ENCODE data around the gene TPM2. TPM values are rescaled to one million over a fixed set of nuclear protein-coding genes. Genes with fewer than 3 reads are reported as not detected.

The TPM2 gene
- total RNA-seq, 1 donor from 2014 or later: 515 TPM

DNA sequence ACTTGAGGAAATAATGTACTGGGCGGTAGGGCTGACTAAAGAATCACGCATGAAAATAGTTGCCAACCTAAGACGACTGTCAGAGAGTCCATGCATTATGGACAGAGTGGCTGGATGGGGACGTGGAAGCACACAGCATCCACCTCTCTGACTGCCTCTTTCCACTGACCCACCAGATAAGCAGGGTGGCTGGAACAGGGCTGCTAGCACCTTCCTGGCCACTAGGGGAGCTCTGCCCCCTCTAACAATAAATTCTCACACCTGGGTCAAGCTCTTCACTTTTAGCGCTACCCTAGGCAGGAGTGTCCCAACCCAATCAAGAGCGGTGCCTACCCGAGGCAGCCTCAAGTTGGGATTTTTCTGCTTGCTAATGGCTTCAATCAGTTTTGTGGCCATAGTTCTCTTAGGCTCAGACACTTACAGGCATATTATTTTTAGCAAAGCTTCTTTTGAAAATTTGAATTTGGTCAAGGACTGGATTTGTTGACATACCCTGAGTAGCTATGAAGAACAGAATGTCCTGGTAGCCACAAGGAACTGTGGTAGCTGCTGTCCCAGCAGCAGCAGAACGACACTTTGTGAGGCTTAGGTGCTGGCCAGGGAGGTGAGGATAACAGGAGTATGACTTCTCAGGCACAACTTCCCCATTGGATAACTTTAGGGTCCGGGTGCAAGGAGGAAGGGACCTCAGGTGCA lies 6.9 kb upstream of the TPM2 start:
- no peaks in the 10 kb centered on the region for H3K9me3 Mint-ChIP-seq (ENCODE audit: unreplicated experiment)
- TF ChIP-seq, protein P1, sequence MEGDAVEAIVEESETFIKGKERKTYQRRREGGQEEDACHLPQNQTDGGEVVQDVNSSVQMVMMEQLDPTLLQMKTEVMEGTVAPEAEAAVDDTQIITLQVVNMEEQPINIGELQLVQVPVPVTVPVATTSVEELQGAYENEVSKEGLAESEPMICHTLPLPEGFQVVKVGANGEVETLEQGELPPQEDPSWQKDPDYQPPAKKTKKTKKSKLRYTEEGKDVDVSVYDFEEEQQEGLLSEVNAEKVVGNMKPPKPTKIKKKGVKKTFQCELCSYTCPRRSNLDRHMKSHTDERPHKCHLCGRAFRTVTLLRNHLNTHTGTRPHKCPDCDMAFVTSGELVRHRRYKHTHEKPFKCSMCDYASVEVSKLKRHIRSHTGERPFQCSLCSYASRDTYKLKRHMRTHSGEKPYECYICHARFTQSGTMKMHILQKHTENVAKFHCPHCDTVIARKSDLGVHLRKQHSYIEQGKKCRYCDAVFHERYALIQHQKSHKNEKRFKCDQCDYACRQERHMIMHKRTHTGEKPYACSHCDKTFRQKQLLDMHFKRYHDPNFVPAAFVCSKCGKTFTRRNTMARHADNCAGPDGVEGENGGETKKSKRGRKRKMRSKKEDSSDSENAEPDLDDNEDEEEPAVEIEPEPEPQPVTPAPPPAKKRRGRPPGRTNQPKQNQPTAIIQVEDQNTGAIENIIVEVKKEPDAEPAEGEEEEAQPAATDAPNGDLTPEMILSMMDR (IDR thresholded peaks at IDR 0.05): peak; percentile 84
- peaks cover 15% of the 10 kb centered on the region for H3K36me3 Mint-ChIP-seq (ENCODE audit: unreplicated experiment)
- H3K27me3 Mint-ChIP-seq (ENCODE audit: unreplicated experiment): no peaks in the 10 kb centered on the region
- H3K4me3 Mint-ChIP-seq (ENCODE audit: unreplicated experiment): no peak overlapping the region
- peaks cover 5% of the 10 kb centered on the region for H3K4me1 Mint-ChIP-seq (ENCODE audit: unreplicated experiment)
- peak overlapping the region; percentile 49 for H3K27ac Mint-ChIP-seq (ENCODE audit: unreplicated experiment)
- no peak for DNase-seq (ENCODE audit: extremely low spot score, unreplicated experiment)

DNA sequence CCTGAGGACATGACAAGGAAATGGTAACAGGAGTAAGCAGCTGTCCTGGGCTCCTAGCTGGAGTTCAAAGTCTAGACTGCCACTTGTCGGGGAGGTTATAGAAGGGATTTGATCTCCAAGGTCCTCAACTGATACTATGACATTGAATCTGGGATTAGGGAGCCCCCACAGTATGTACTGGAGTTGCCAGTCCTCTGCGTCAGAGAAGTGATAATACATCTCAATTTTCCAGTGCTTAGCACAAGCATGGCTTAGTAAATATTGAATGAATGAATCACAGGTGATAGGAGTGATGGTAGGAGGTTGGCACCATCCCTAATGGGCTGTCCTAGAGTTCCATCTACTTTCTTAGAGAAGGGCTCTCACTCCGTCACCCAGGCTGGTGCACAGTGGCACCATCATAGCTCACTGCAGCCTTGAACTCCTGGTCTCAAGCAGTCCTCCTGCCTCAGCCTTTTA lies 6.2 kb upstream of the TPM2 start:
- Mint-ChIP-seq H3K4me1 (ENCODE audit: unreplicated experiment) (peaks cover 11% of the 10 kb centered on the region), H3K27me3 (ENCODE audit: unreplicated experiment) (no peaks in the 10 kb centered on the region), H3K36me3 (ENCODE audit: unreplicated experiment) (peaks cover 15% of the 10 kb centered on the region), H3K27ac (ENCODE audit: unreplicated experiment) (peak overlapping the region; percentile 49), H3K4me3 (ENCODE audit: unreplicated experiment) (no peak overlapping the region), H3K9me3 (ENCODE audit: unreplicated experiment) (no peaks in the 10 kb centered on the region)
- DNase-seq (ENCODE audit: extremely low spot score, unreplicated experiment): no peak
- TF ChIP-seq, protein P1 (IDR thresholded peaks at IDR 0.05): no peak

DNA sequence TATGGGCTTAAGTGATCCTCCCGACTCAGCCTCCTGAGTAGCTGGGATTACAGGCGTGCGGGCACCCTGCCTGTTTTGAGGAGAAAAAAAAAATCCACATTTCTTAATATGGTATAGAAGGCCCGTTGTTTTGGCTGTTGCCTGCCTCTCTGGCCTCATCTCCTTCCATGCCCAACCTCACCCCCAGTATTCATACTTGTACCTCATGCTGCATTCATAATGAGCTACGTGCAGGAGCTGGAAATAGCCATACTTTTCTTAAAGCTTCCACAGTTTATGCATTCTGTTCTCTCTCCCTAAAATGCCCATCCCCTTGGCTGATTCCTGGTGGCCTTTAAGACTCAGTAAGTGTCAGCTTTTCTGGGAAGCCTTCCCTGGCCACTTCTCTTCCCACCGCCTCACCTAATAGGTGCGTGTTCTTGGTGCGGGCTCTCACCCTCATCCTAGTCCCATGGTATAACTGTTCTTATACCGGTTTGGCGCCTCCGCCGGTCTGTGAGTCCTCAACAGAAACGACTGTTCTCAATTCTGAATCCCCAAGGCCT lies 2.1 kb upstream of the TPM2 start:
- Mint-ChIP-seq H3K27me3 (ENCODE audit: unreplicated experiment) (no peaks in the 10 kb centered on the region), H3K36me3 (ENCODE audit: unreplicated experiment) (peaks cover 4% of the 10 kb centered on the region), H3K4me3 (ENCODE audit: unreplicated experiment) (peak overlapping the region; percentile 82), H3K9me3 (ENCODE audit: unreplicated experiment) (no peaks in the 10 kb centered on the region), H3K4me1 (ENCODE audit: unreplicated experiment) (peaks cover 38% of the 10 kb centered on the region), H3K27ac (ENCODE audit: unreplicated experiment) (peak overlapping the region; percentile 93)
- TF ChIP-seq, protein P1 (IDR thresholded peaks at IDR 0.05): no peak
- no peak for DNase-seq (ENCODE audit: extremely low spot score, unreplicated experiment)

DNA sequence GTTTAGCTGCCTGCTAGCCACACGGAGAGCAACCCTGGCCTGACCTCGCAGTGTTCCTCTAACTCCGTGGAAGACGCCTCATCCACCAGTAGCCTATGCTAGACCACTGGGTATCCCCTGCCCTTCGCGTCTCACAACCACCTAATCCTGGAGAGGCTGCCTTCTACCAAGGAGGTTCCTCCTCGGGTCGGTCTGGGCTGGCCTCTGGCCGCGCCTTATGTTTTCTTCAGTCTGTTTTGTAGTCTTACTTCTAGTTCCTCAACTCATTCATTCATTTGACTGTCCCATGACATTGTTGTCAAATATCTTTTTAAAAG lies 1.6 kb upstream of the TPM2 start:
- TF ChIP-seq, protein P1 (IDR thresholded peaks at IDR 0.05): no peak
- H3K9me3 Mint-ChIP-seq (ENCODE audit: unreplicated experiment): no peaks in the 10 kb centered on the region
- no peak for DNase-seq (ENCODE audit: extremely low spot score, unreplicated experiment)
- H3K4me1 Mint-ChIP-seq (ENCODE audit: unreplicated experiment): peaks cover 41% of the 10 kb centered on the region
- peaks cover 1% of the 10 kb centered on the region for H3K36me3 Mint-ChIP-seq (ENCODE audit: unreplicated experiment)
- peak overlapping the region; percentile 93 for H3K27ac Mint-ChIP-seq (ENCODE audit: unreplicated experiment)
- no peaks in the 10 kb centered on the region for H3K27me3 Mint-ChIP-seq (ENCODE audit: unreplicated experiment)
- H3K4me3 Mint-ChIP-seq (ENCODE audit: unreplicated experiment): peak overlapping the region; percentile 82

DNA sequence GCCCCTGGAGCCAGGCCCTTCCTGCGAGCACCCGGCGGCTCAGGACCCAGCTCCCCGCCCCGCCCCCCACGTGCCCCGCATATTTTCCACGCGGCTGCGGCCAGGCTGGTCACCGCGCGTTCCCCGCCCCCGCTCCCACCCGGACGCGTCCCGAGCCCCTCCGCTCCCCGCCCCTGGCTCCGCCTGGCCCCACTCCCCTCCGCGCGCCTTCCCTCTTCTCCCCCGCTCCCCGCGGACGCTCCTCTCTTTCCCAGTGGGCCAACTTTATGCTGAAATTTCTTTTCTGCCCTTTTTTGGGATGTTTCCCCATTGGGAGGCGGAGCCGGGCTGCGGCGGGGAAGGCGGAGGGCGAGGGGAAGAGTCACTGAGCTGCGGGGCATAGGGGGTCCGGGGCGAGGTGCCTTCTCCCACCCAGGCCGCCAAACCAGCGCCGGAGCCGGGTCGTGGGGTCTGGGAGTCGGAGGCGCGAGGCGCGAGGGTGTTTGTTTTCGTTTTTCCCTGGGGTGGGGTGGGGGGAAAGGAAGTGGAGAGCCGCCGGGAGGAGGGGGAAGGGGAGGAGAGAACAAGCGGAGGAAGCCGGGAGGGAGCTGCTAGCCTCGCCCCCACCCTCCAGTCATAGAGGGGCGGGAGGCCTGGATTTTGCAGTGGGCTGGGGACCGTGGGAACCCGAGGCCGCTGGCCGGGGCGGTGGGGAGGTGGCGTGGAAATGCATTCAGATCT lies 1.0 kb upstream of the TPM2 start:
- H3K4me3 Mint-ChIP-seq (ENCODE audit: unreplicated experiment): peak overlapping the region; percentile 82
- H3K4me1 Mint-ChIP-seq (ENCODE audit: unreplicated experiment): peaks cover 46% of the 10 kb centered on the region
- H3K27me3 Mint-ChIP-seq (ENCODE audit: unreplicated experiment): no peaks in the 10 kb centered on the region
- H3K27ac Mint-ChIP-seq (ENCODE audit: unreplicated experiment): peak overlapping the region; percentile 93
- peaks cover 4% of the 10 kb centered on the region for H3K36me3 Mint-ChIP-seq (ENCODE audit: unreplicated experiment)
- TF ChIP-seq, protein P1 (IDR thresholded peaks at IDR 0.05): no peak
- no peak for DNase-seq (ENCODE audit: extremely low spot score, unreplicated experiment)
- no peaks in the 10 kb centered on the region for H3K9me3 Mint-ChIP-seq (ENCODE audit: unreplicated experiment)

Data from osteocyte (in vitro differentiated cells).